ENCODE measurements around the gene FARP1.

The FARP1 gene

DNA sequence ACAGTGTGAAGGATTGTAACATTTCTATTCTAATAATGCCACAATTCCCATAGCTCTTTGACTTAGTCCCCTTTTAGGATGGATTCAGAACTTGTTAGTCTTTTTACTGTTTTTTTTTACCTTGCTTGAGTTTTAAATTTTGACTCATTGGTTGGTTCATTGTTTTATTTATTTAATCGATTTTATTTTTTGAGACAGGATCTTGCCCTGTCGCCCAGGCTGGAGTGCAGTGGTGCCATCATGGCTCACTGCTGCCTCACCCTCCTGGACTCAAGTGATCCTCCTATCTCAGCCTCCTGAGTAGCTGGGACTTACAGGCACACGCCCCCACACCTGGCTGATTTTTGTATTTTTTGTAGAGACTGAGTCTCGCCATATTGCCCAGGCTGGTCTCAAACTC, 39.3 kb downstream of the FARP1 start:
- H3K27ac ChIP-seq: no peak overlapping the region
- H3K9ac ChIP-seq: no peak overlapping the region
- H4K20me1 ChIP-seq (ENCODE audit: insufficient read depth): no peaks in the 10 kb centered on the region
- peaks cover 3% of the 10 kb centered on the region; the same call in 1 of the 2 replicates for H3K79me2 ChIP-seq (ENCODE audit: insufficient read depth, low read depth)
- no peak overlapping the region for H3K4me3 ChIP-seq (IDR thresholded peaks at IDR 0.05; ENCODE audit: insufficient read depth, low read depth, low read length)
- H3K27me3 ChIP-seq (ENCODE audit: insufficient read depth, low read depth): no peaks in the 10 kb centered on the region
- no peaks in the 10 kb centered on the region for H3K36me3 ChIP-seq (ENCODE audit: insufficient read depth)
- H2AFZ ChIP-seq (ENCODE audit: low read depth): no peak overlapping the region
- no peak overlapping the region for H3K4me2 ChIP-seq
- H3K4me1 ChIP-seq (ENCODE audit: low read depth, poor library complexity, severe bottlenecking): peaks cover 7% of the 10 kb centered on the region
- TF ChIP-seq, protein P1, sequence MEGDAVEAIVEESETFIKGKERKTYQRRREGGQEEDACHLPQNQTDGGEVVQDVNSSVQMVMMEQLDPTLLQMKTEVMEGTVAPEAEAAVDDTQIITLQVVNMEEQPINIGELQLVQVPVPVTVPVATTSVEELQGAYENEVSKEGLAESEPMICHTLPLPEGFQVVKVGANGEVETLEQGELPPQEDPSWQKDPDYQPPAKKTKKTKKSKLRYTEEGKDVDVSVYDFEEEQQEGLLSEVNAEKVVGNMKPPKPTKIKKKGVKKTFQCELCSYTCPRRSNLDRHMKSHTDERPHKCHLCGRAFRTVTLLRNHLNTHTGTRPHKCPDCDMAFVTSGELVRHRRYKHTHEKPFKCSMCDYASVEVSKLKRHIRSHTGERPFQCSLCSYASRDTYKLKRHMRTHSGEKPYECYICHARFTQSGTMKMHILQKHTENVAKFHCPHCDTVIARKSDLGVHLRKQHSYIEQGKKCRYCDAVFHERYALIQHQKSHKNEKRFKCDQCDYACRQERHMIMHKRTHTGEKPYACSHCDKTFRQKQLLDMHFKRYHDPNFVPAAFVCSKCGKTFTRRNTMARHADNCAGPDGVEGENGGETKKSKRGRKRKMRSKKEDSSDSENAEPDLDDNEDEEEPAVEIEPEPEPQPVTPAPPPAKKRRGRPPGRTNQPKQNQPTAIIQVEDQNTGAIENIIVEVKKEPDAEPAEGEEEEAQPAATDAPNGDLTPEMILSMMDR (conservative IDR thresholded peaks at IDR 0.05; ENCODE audit: low read depth, low read length): no peak

DNA sequence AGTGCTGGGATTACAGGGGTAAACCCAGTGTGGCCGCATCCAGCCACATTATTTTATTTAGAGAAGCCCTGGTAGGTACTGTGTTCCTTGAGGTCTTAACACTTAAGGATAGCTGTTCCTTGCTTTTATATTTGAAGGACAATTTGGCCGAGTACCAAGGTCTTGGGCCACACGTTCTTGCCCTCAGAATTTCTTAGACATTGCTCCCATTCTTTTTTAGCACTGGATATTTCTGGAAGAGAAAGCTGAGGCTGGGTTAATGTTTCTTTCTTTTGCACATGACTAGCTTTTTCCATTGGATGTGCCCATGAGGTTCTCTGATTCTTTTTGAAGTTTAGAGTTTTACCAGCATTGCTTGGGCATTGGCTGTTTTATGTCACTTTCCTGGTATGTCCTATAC, 39.7 kb downstream of the FARP1 start:
- Histone ChIP-seq H3K36me3 (ENCODE audit: insufficient read depth) (no peaks in the 10 kb centered on the region), H3K79me2 (ENCODE audit: insufficient read depth, low read depth) (peaks cover 3% of the 10 kb centered on the region; the same call in 1 of the 2 replicates), H3K4me2 (no peak overlapping the region), H3K27ac (no peak overlapping the region), H2AFZ (ENCODE audit: low read depth) (no peak overlapping the region), H3K4me1 (ENCODE audit: low read depth, poor library complexity, severe bottlenecking) (peaks cover 7% of the 10 kb centered on the region), H4K20me1 (ENCODE audit: insufficient read depth) (no peaks in the 10 kb centered on the region), H3K4me3 (IDR thresholded peaks at IDR 0.05; ENCODE audit: insufficient read depth, low read depth, low read length) (no peak overlapping the region), H3K9ac (no peak overlapping the region), H3K27me3 (ENCODE audit: insufficient read depth, low read depth) (no peaks in the 10 kb centered on the region)
- TF ChIP-seq, protein P1 (conservative IDR thresholded peaks at IDR 0.05; ENCODE audit: low read depth, low read length): no peak

DNA sequence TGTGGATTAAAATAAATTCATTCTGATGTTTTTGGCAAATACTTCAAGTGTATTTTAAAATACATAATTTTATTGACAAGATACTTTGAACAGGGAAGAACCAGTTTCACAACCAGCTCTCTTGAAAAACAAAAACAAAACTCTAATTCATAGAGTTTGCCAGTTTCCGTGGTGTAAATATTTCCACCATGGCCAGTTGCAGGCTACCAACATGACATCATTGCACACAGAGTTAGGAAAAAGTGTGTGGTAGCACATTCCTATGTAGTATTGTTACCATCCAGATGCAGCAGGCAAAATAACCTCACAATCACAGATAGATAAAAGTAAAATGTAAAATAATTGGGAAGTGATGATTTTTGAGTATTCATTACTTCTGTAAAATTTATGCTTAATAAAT, 41.9 kb downstream of the FARP1 start:
- H3K79me2 ChIP-seq (ENCODE audit: insufficient read depth, low read depth): peaks cover 3% of the 10 kb centered on the region; the same call in 1 of the 2 replicates
- TF ChIP-seq, protein P1 (conservative IDR thresholded peaks at IDR 0.05; ENCODE audit: low read depth, low read length): no peak
- H2AFZ ChIP-seq (ENCODE audit: low read depth): no peak overlapping the region
- H3K4me2 ChIP-seq: 0 out of 2 replicates have a peak overlapping the region, but pooled peaks have one; percentile 21
- peaks cover 7% of the 10 kb centered on the region for H3K4me1 ChIP-seq (ENCODE audit: low read depth, poor library complexity, severe bottlenecking)
- H3K36me3 ChIP-seq (ENCODE audit: insufficient read depth): no peaks in the 10 kb centered on the region
- no peak overlapping the region for H3K9ac ChIP-seq
- no peak overlapping the region for H3K27ac ChIP-seq
- H3K27me3 ChIP-seq (ENCODE audit: insufficient read depth, low read depth): no peaks in the 10 kb centered on the region
- no peak overlapping the region for H3K4me3 ChIP-seq (IDR thresholded peaks at IDR 0.05; ENCODE audit: insufficient read depth, low read depth, low read length)
- no peaks in the 10 kb centered on the region for H4K20me1 ChIP-seq (ENCODE audit: insufficient read depth)

- Histone ChIP-seq H3K4me3 (IDR thresholded peaks at IDR 0.05; ENCODE audit: insufficient read depth, low read depth, low read length) (no peak overlapping the region), H3K27ac (no peak overlapping the region), H3K27me3 (ENCODE audit: insufficient read depth, low read depth) (no peaks in the 10 kb centered on the region), H2AFZ (ENCODE audit: low read depth) (no peak overlapping the region), H3K36me3 (ENCODE audit: insufficient read depth) (no peaks in the 10 kb centered on the region), H3K79me2 (ENCODE audit: insufficient read depth, low read depth) (no peaks in the 10 kb centered on the region), H4K20me1 (ENCODE audit: insufficient read depth) (no peaks in the 10 kb centered on the region), H3K4me2 (no peak overlapping the region), H3K4me1 (ENCODE audit: low read depth, poor library complexity, severe bottlenecking) (peaks cover 7% of the 10 kb centered on the region), H3K9ac (no peak overlapping the region)
- TF ChIP-seq, protein P1 (conservative IDR thresholded peaks at IDR 0.05; ENCODE audit: low read depth, low read length): no peak
These were observed 44.5 kb downstream of the FARP1 start for GRCh38 chr13:98187155-98187964.
